Prostate gland (tissue), 2 donors: ENCODE measurements around the gene AKAP13. TPM values are rescaled to one million over a fixed set of nuclear protein-coding genes. Genes with fewer than 3 reads are reported as not detected.

Experiments
- DNase-seq: peaks from one replicate; pipeline ENCODE4 v3.0.0-alpha.2; 2019; ENCODE audit warnings: low spot score
- H3K27ac ChIP-seq, 2 donors: fragments of 200-600 bp; sonication (generic); 2 replicates each; pipeline ENCODE4 v1.5.1; 2017 to 2019
- H3K27me3 ChIP-seq: fragments of 200-600 bp; sonication (generic); replicated peaks from 2 replicates; pipeline ENCODE4 v1.5.1; 2019; ENCODE audit not compliant: insufficient read depth
- H3K36me3 ChIP-seq, 2 donors: fragments of 200-600 bp; sonication (generic); 1 replicate in 1 of 2; 2 replicates in 1 of 2; pipeline versions ENCODE4 v1.5.1 to v1.8.1; 2017 to 2019
- H3K4me1 ChIP-seq: fragments of 200-600 bp; sonication (generic); replicated peaks from 2 replicates; pipeline ENCODE4 v1.5.1; 2019
- H3K4me3 ChIP-seq, 2 donors: fragments of 200-600 bp; sonication (generic); 2 replicates each; pipeline ENCODE4 v1.5.1; 2017 to 2019
- H3K9me3 ChIP-seq: fragments of 200-600 bp; sonication (generic); 2 replicates; pipeline ENCODE4 v1.5.1; 2017
- POLR2A ChIP-seq: fragments of 450-650 bp; IDR thresholded peaks from one replicate; pipeline ENCODE4 v1.6.1; 2016; ENCODE audit warnings: antibody characterized with exemption, mild to moderate bottlenecking
- POLR2AphosphoS5 ChIP-seq: sonication (generic); formaldehyde crosslinking; IDR thresholded peaks from one replicate; pipeline ENCODE4 v1.6.1; 2017; ENCODE audit warnings: antibody characterized with exemption
- WGBS: methylation state at CpG from one replicate; pipeline ENCODE4 v1.1.5; 2018; 5-methylcytosine and 5-hydroxymethylcytosine counted together
- intact Hi-C: fragments of 100-400 bp; cut with DNase I; formaldehyde crosslinking; loops from one replicate; pipeline ENCODE4 v1.14.2; 2022
- total RNA-seq, 2 donors: library from RNA; depleted of rRNA; stranded (reverse); fragments of >200 nt; gene quantifications; one replicate each; pipeline ENCODE4 v1.1.0, GENCODE V29; 2016
- TF ChIP-seq, protein P1 (sequence below), 4 experiments: fragments of 200-600 bp in 2 of 4; fragments of 450-650 bp in 2 of 4; sonication (generic) in 2 of 4; IDR thresholded peaks; 1 replicate in 3 of 4; 2 replicates in 1 of 4; pipeline ENCODE4 v1.5.1; 2016 to 2019; ENCODE audit warnings: antibody characterized with exemption in 4 of 4, mild to moderate bottlenecking in 2 of 4, moderate library complexity in 2 of 4

Gene AKAP13
- total RNA-seq, 2 donors from 2014 or later = 102 to 195 TPM

DNA sequence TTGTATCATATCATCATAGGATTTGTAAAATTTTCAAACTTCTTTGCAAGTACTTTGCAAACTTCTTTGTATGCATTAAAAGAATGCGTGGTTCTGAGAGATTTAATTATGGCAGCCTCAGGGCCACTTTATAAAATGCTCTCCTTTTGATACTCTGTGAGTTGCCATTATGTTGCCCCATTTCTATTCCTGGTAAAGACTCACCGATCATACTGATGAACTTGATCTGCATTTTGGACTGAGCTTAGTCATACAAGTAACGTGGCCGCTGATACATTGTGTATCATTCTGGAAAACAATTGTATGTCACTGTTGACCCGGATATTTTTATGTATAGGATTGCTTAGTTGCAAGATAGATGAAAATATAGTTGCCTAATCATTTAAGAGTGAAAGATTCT is 38.8 kb downstream of the AKAP13 start:
- H3K4me1 ChIP-seq = no peaks in the 10 kb centered on the region
- DNase-seq = no peak
- H3K9me3 ChIP-seq = no peaks in the 10 kb centered on the region
- WGBS = 86% methylated on average over 5 of the region's 5 CpGs
- no peaks in the 10 kb centered on the region for H3K27me3 ChIP-seq
- intact Hi-C loops = no loop called here
- H3K27ac ChIP-seq = no peak overlapping the region
- no peak overlapping the region for H3K4me3 ChIP-seq
- H3K36me3 ChIP-seq = no peaks in the 10 kb centered on the region
- TF ChIP-seq, protein P1, sequence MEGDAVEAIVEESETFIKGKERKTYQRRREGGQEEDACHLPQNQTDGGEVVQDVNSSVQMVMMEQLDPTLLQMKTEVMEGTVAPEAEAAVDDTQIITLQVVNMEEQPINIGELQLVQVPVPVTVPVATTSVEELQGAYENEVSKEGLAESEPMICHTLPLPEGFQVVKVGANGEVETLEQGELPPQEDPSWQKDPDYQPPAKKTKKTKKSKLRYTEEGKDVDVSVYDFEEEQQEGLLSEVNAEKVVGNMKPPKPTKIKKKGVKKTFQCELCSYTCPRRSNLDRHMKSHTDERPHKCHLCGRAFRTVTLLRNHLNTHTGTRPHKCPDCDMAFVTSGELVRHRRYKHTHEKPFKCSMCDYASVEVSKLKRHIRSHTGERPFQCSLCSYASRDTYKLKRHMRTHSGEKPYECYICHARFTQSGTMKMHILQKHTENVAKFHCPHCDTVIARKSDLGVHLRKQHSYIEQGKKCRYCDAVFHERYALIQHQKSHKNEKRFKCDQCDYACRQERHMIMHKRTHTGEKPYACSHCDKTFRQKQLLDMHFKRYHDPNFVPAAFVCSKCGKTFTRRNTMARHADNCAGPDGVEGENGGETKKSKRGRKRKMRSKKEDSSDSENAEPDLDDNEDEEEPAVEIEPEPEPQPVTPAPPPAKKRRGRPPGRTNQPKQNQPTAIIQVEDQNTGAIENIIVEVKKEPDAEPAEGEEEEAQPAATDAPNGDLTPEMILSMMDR (IDR thresholded peaks at IDR 0.05) = no peak

DNA sequence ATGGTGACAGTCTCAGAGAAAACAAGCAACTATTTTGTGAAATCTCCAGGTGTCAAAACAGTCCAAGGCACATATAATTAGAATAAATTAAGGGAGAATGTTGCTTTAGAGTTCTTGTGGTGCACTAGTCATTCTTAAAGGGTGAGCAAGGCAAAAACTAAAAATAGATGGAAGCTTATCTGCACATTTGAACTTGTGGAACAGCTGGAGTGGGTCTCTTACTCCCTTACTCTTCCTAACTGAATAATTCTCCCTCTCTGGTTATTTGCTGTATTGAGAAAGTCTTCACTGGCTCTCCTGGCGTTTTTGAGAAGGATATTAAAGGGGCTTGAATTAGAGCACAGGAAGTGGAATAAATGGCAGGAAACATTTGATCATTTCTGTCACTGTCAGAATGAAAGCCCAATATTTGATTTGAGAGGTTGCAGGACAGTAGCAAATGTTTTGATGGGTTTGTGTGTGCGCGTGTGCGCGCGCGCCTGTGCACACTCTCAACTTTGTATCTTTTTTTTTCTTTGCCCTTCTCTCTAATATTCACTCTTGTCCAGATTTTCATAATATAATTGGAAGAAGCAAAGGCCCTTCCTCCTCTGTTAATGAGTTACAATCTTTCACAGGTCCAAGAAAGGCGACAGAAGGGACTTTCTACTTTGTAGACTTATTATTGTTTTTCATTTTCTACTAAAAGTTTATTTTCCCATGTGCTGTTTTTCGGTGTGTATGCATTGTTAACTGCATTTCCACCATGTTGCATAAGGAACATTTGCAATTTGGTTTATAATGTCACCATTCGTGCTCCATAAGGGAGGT is 40.9 kb downstream of the AKAP13 start:
- no peak overlapping the region for H3K4me3 ChIP-seq
- H3K27me3 ChIP-seq = no peaks in the 10 kb centered on the region
- DNase-seq = no peak
- H3K27ac ChIP-seq = no peak overlapping the region
- intact Hi-C loops = no loop called here
- no peaks in the 10 kb centered on the region for H3K36me3 ChIP-seq
- 92% methylated on average over 10 of the region's 10 CpGs for WGBS
- H3K4me1 ChIP-seq = no peaks in the 10 kb centered on the region
- TF ChIP-seq POLR2A (no peak), POLR2AphosphoS5 (no peak)
- TF ChIP-seq, protein P1 (IDR thresholded peaks at IDR 0.05) = no peak
- no peaks in the 10 kb centered on the region for H3K9me3 ChIP-seq

DNA sequence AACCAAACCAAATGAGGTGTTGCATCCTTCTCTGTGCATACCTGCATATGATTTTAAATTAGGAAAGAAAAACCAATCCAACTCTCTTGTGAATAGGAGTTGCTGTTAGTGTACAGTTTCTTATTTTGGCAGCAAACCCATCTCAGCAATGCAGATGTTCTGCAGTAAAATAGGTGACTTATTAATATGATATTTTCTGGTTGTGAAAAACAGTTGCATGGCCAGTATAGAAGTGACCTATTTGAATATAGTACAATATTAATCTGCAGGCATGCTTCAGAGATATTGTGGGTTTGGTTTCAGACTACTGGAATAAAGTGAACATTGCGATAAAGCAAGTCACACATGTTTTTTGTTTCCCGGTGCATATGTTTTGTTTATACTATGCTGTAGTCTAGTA is 42.2 kb downstream of the AKAP13 start:
- TF ChIP-seq POLR2A = no peak
- TF ChIP-seq POLR2AphosphoS5 = no peak
- TF ChIP-seq, protein P1 (IDR thresholded peaks at IDR 0.05) = no peak
- no peaks in the 10 kb centered on the region for H3K27me3 ChIP-seq
- H3K4me1 ChIP-seq = no peaks in the 10 kb centered on the region
- no peaks in the 10 kb centered on the region for H3K9me3 ChIP-seq
- no peak overlapping the region for H3K27ac ChIP-seq
- no peak for DNase-seq
- intact Hi-C loops = no loop called here
- no peaks in the 10 kb centered on the region for H3K36me3 ChIP-seq
- no peak overlapping the region for H3K4me3 ChIP-seq
- 97% methylated on average over 2 of the region's 2 CpGs for WGBS

DNA sequence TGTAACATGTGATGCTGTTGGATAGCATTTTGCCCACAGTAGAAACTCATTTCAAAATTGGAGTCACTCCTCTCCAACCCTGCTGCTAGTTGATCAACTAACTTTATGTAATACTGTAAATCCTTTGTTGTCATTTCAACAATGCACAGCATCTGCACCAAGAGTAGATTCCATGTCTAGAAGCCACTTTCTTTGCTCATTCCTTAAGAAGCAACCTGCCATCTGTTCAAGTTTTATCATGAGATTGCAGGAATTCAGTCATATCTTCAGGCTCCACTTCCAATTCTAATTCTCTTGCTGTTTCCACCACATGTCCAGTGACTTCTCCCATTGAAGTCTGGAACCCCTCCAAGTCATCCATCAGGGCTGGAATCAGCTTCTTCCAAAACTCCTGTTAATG is 42.9 kb downstream of the AKAP13 start:
- H3K27me3 ChIP-seq = no peaks in the 10 kb centered on the region
- TF ChIP-seq POLR2AphosphoS5 (no peak), POLR2A (no peak)
- TF ChIP-seq, protein P1 (IDR thresholded peaks at IDR 0.05) = no peak
- no peak for DNase-seq
- no peak overlapping the region for H3K27ac ChIP-seq
- no peaks in the 10 kb centered on the region for H3K9me3 ChIP-seq
- intact Hi-C loops = no loop called here
- no peak overlapping the region for H3K4me3 ChIP-seq
- no peaks in the 10 kb centered on the region for H3K36me3 ChIP-seq
- H3K4me1 ChIP-seq = no peaks in the 10 kb centered on the region

DNA sequence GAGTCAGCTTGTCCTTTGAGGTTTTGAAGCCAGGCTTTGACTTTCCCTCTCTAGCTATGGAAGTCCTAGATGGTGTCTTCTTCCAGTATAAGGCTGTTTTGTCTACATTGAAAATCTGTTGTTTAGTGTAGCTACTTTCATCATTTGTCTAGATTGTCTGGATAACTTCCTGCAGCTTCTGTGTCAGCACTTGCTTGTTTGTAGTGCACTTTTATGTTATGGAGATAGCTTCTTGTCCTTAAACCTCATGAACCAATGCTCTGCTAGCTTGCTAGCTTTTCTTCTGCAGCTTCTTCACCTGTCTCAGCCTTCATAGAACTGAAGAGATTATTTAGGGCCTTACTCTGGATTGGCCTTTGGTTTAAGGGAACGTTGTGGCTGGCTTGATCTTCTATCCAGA is 43.8 kb downstream of the AKAP13 start:
- no peak overlapping the region for H3K27ac ChIP-seq
- no peak for DNase-seq
- intact Hi-C loops = no loop called here
- H3K27me3 ChIP-seq = no peaks in the 10 kb centered on the region
- no peak overlapping the region for H3K4me3 ChIP-seq
- TF ChIP-seq, protein P1 (IDR thresholded peaks at IDR 0.05) = no peak
- TF ChIP-seq POLR2A = no peak
- no peak for TF ChIP-seq POLR2AphosphoS5
- H3K36me3 ChIP-seq = no peaks in the 10 kb centered on the region
- H3K9me3 ChIP-seq = no peaks in the 10 kb centered on the region
- H3K4me1 ChIP-seq = no peaks in the 10 kb centered on the region
- 95% methylated on average over 1 of the region's 1 CpG for WGBS
